Left lung (tissue), 10 donors: Measurements from ENCODE around the gene SLC2A13. TPM values are rescaled to one million over a fixed set of nuclear protein-coding genes. Genes with fewer than 3 reads are reported as not detected.

Experiments used
- ATAC-seq: fragments of 200-7000 bp; cut with Tn5 transposase; one replicate; pipeline ENCODE4 v1.9.1; 2020; ENCODE audit warnings: moderate library complexity
- DNase-seq, 4 donors: peaks; one replicate each; pipeline ENCODE4 v3.0.0-alpha.2; 2013 to 2020
- H3K27ac ChIP-seq, 2 donors: fragments of 200-600 bp; sonication (generic) in 1 of 2; one replicate each; pipeline versions ENCODE4 v1.5.0 to v1.8.0; 2020 to 2021
- H3K27me3 ChIP-seq, 2 donors: fragments of 200-600 bp; sonication (generic) in 1 of 2; one replicate each; pipeline versions ENCODE4 v1.5.0 to v1.8.0; 2020 to 2021
- H3K36me3 ChIP-seq, 2 donors: fragments of 200-600 bp; sonication (generic) in 1 of 2; one replicate each; pipeline versions ENCODE4 v1.5.0 to v1.8.0; 2020 to 2021
- H3K4me1 ChIP-seq, 2 donors: fragments of 200-600 bp; one replicate each; pipeline ENCODE4 v1.8.0; 2021
- H3K4me3 ChIP-seq, 2 donors: fragments of 200-600 bp; sonication (generic) in 1 of 2; one replicate each; pipeline versions ENCODE4 v1.5.0 to v1.8.0; 2020 to 2021; ENCODE audit warnings: mild to moderate bottlenecking in 1 of 2
- H3K9me3 ChIP-seq, 2 donors: fragments of 200-600 bp; sonication (generic) in 1 of 2; one replicate each; pipeline versions ENCODE4 v1.5.0 to v1.8.0; 2020 to 2021
- intact Hi-C, 2 donors: fragments of 100-400 bp; cut with DNase I; formaldehyde crosslinking; loops; one replicate each; pipeline versions ENCODE4 v1.11.2 to v1.14.2; 2022
- polyA plus RNA-seq, 6 donors: library from polyadenylated mRNA; unstranded; fragments of 120-200 nt; gene quantifications; one replicate each; pipeline ENCODE4 v1.2.1, GENCODE V29; 2013; ENCODE audit not compliant: insufficient read length in 6 of 6
- total RNA-seq, 2 donors: library from RNA; stranded (reverse); fragmentation: NEBNext Ultra II Directional; extraction: Animal tissue kit (Norgen Biotek cat#: 25700); gene quantifications; one replicate each; pipeline ENCODE4 v1.2.1, GENCODE V29; 2021
- TF ChIP-seq, protein P1 (sequence below), 2 donors: fragments of 200-600 bp; sonication (generic) in 1 of 2; IDR thresholded peaks; one replicate each; pipeline versions ENCODE4 v1.5.0 to v1.8.0; 2021; ENCODE audit warnings: antibody characterized with exemption in 2 of 2
- donor health status: DM: no; HTN: yes; CAD: no.
- donor health status: DM: no; HTN: no; CAD: no.

SLC2A13 gene
- total and polyA plus RNA-seq, 8 donors = 5.8 to 14.6 (median 7.8) TPM

- Histone ChIP-seq H3K27ac (no peak overlapping the region), H3K4me1 (no peaks in the 10 kb centered on the region), H3K36me3 (no peaks in the 10 kb centered on the region), H3K9me3 (peaks cover 0 to 9% of the 10 kb centered on the region in 2 donors), H3K27me3 (no peaks in the 10 kb centered on the region), H3K4me3 (no peak overlapping the region)
- TF ChIP-seq, protein P1, sequence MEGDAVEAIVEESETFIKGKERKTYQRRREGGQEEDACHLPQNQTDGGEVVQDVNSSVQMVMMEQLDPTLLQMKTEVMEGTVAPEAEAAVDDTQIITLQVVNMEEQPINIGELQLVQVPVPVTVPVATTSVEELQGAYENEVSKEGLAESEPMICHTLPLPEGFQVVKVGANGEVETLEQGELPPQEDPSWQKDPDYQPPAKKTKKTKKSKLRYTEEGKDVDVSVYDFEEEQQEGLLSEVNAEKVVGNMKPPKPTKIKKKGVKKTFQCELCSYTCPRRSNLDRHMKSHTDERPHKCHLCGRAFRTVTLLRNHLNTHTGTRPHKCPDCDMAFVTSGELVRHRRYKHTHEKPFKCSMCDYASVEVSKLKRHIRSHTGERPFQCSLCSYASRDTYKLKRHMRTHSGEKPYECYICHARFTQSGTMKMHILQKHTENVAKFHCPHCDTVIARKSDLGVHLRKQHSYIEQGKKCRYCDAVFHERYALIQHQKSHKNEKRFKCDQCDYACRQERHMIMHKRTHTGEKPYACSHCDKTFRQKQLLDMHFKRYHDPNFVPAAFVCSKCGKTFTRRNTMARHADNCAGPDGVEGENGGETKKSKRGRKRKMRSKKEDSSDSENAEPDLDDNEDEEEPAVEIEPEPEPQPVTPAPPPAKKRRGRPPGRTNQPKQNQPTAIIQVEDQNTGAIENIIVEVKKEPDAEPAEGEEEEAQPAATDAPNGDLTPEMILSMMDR (IDR thresholded peaks at IDR 0.05) = no peak
- no peak for ATAC-seq
- intact Hi-C loops = no loop called here
- DNase-seq = no peak
Measured at GRCh38 chr12:39807043-39807442, 298.8 kb downstream of the SLC2A13 start.

DNA sequence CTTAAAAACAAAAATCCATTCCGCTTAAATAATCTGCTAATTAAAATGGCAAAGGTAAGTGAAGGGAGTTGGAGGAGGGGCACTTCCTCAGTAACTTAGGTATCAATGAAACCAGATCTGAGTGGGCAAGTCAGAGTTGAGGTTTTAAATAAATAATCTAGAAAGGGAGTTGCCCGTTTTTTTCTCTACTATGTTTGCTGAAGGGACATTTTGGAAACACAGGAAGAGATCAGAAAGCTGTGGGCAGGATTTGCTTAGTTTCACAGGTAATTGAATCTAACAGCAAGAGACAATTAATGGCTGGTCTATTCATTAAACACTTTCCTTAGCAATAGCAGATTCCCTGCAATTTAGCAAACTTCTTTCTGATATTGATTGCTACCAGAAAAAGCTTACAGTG is 300.2 kb downstream of the SLC2A13 start:
- no peak for ATAC-seq
- DNase-seq = no peak
- intact Hi-C loops = no loop called here
- Histone ChIP-seq H3K27ac (no peak overlapping the region), H3K9me3 (peaks cover 0 to 7% of the 10 kb centered on the region in 2 donors), H3K4me3 (no peak overlapping the region), H3K27me3 (no peaks in the 10 kb centered on the region), H3K36me3 (no peaks in the 10 kb centered on the region), H3K4me1 (no peaks in the 10 kb centered on the region)
- TF ChIP-seq, protein P1 (IDR thresholded peaks at IDR 0.05) = no peak

- no peaks in the 10 kb centered on the region for H3K4me1 ChIP-seq
- no peak overlapping the region for H3K27ac ChIP-seq
- DNase-seq = no peak
- intact Hi-C loops = no loop called here
- TF ChIP-seq, protein P1 (IDR thresholded peaks at IDR 0.05) = no peak
- H3K4me3 ChIP-seq = no peak overlapping the region
- H3K27me3 ChIP-seq = no peaks in the 10 kb centered on the region
- ATAC-seq = no peak
- no peaks in the 10 kb centered on the region for H3K9me3 ChIP-seq
- no peaks in the 10 kb centered on the region for H3K36me3 ChIP-seq
Measured at GRCh38 chr12:39804898-39805297, 301.0 kb downstream of the SLC2A13 start.

- Histone ChIP-seq H3K4me3 (no peak overlapping the region), H3K27me3 (no peaks in the 10 kb centered on the region), H3K4me1 (no peaks in the 10 kb centered on the region), H3K36me3 (no peaks in the 10 kb centered on the region), H3K9me3 (no peaks in the 10 kb centered on the region), H3K27ac (no peak overlapping the region)
- TF ChIP-seq, protein P1 (IDR thresholded peaks at IDR 0.05) = no peak
- no peak for DNase-seq
- no peak for ATAC-seq
- intact Hi-C loops = no loop called here
Measured at GRCh38 chr12:39804479-39804878, 301.4 kb downstream of the SLC2A13 start.

DNA sequence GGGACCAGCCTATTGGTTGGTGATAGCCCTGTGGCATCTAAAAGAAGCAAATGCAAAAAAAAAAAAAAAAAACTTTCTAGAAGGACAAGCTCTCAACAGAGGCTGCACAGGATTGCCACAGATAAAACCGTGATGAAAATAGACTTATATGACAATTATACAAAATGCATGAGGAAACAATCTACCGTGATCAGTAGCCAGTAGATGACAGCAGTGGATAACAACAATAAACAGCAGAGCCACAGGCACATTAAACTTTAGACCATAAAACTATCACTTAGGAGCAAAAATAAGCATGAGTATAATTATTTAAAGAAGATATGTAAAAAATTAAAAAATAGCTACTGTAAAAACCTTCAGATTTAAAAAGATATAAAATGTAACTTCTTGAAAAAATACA is 302.7 kb downstream of the SLC2A13 start:
- Histone ChIP-seq H3K27me3 (no peaks in the 10 kb centered on the region), H3K27ac (no peak overlapping the region), H3K9me3 (no peaks in the 10 kb centered on the region), H3K4me3 (no peak overlapping the region), H3K4me1 (no peaks in the 10 kb centered on the region), H3K36me3 (no peaks in the 10 kb centered on the region)
- intact Hi-C loops = no loop called here
- no peak for ATAC-seq
- TF ChIP-seq, protein P1 (IDR thresholded peaks at IDR 0.05) = no peak
- DNase-seq = no peak
